Glomerular endothelial cell (primary cell): Measurements from ENCODE around the gene GJA1. TPM values are rescaled to one million over a fixed set of nuclear protein-coding genes. Genes with fewer than 3 reads are reported as not detected.
"Not testable (repeated sequence)": the region's sequence is repeated elsewhere in the genome, so short reads cannot be mapped to it uniquely, and the experiment has no call there.

Experiments used
- DNase-seq: peaks from one replicate; pipeline ENCODE4 v3.0.0-alpha.2; 2011; ENCODE audit warnings: low read depth, low spot score; ENCODE audit errors: extremely low read depth
- total RNA-seq: library from RNA; depleted of rRNA; stranded (reverse); fragments of >200 nt; gene quantifications from 2 replicates; pipeline ENCODE4 v1.2.3, GENCODE V29; 2015

GJA1 gene
- total RNA-seq, 1 donor from 2014 or later: 310 TPM

GRCh38 chr6:121436960-121437850 lies 1.8 kb downstream of the GJA1 start:
- DNase-seq: no peak

- DNase-seq: no peak
These were observed 2.6 kb downstream of the GJA1 start for GRCh38 chr6:121437851-121438651.

GRCh38 chr6:121438869-121439268 lies 3.4 kb downstream of the GJA1 start:
- DNase-seq: no peak

- DNase-seq: no peak
These were observed 4.0 kb downstream of the GJA1 start for GRCh38 chr6:121439475-121439874.

- no peak for DNase-seq
These were observed 4.5 kb downstream of the GJA1 start for GRCh38 chr6:121439926-121440325.

GRCh38 chr6:121441477-121441876 lies 6.0 kb downstream of the GJA1 start:
- no peak for DNase-seq

- no peak for DNase-seq
These were observed 7.1 kb downstream of the GJA1 start for GRCh38 chr6:121442576-121442975.

GRCh38 chr6:121443971-121444541 lies 8.6 kb downstream of the GJA1 start:
- DNase-seq: no peak

GRCh38 chr6:121446705-121447104 lies 11.3 kb downstream of the GJA1 start:
- DNase-seq: not testable (repeated sequence)

GRCh38 chr6:121447746-121448145 lies 12.3 kb downstream of the GJA1 start:
- DNase-seq: not testable (repeated sequence)

GRCh38 chr6:121448528-121448927 lies 13.1 kb downstream of the GJA1 start:
- DNase-seq: not testable (repeated sequence)

GRCh38 chr6:121449331-121449730 lies 13.9 kb downstream of the GJA1 start:
- DNase-seq: no peak

GRCh38 chr6:121450242-121450641 lies 14.8 kb downstream of the GJA1 start:
- no peak for DNase-seq

- DNase-seq: no peak
These were observed 15.8 kb downstream of the GJA1 start for GRCh38 chr6:121451250-121451649.

- DNase-seq: no peak
These were observed 17.7 kb downstream of the GJA1 start for GRCh38 chr6:121453191-121453590.

GRCh38 chr6:121460170-121460569 lies 24.7 kb downstream of the GJA1 start:
- no peak for DNase-seq

- no peak for DNase-seq
These were observed 27.6 kb downstream of the GJA1 start for GRCh38 chr6:121463087-121463486.

- no peak for DNase-seq
These were observed 29.7 kb downstream of the GJA1 start for GRCh38 chr6:121465101-121465500.

- DNase-seq: no peak
These were observed 44.1 kb downstream of the GJA1 start for GRCh38 chr6:121479486-121480098.

GRCh38 chr6:121480099-121480713 lies 44.8 kb downstream of the GJA1 start:
- DNase-seq: no peak
